ENCODE measurements around the gene MBNL1.
"Not testable (repeated sequence)": the region's sequence is repeated elsewhere in the genome, so short reads cannot be mapped to it uniquely, and the experiment has no call there.

The MBNL1 gene

GRCh38 chr3:152319831-152320617, 51.3 kb downstream of the MBNL1 start:
- DNase-seq (ENCODE audit: low spot score), result no peak

DNA sequence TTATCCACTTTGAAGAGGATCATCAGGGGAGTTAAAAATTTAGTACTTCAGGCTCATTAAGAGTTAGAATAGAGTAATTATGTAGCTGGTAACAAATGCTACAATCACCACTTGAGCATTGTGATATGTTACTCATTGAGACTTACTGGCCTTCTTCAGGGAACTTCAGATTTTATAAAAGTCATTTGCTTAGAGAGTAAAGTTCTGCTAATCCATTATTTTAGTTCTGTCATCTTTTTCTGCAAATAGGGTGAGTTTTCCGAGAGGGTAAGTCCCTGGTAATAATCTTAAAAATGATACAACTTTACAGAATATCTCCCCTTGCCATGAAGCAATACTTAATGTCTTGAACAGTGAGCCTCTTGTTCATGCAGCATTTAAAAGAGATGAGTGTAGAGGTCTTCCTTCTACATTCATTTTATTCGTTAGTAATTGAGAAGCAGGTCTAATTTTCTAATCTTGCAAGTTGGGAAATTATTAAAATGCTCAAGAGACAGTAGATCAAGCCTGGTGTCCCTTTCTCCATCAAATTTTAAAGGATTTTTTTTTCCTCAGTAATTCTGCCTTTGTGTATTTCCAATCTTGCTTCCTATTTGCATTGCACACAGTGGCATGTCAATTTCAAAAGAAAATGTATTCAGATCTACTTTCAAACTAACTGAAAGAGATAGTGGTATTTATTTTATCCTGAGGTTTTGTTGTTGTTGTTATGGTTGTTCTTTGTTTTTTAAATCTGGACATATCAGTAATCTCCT, 52.6 kb downstream of the MBNL1 start:
- DNase-seq (ENCODE audit: low spot score), result no peak

- no peak for DNase-seq (ENCODE audit: low spot score)
Observed at GRCh38 chr3:152321955-152322377, 53.2 kb downstream of the MBNL1 start.

- DNase-seq (ENCODE audit: low spot score), result peak; percentile 48
Observed at GRCh38 chr3:152322756-152323155, 54.0 kb downstream of the MBNL1 start.

DNA sequence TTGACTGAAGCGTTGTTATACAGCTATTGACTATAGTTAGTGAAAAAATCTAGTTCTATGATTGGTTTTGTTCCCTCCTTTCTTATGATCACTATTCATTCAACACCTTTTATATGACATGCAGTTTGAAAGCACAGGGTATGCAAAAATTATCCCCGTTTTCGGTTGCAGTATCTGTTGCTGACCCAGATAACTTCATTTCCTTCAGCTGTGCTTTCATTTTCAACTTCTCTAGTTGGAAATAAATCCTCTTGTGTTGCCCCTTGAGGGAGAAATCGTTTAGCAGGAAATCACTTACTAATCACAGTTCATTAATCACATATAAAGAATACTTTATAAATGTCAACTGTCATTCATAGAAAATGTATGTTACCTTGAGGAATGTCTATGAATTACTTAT, 55.1 kb downstream of the MBNL1 start:
- DNase-seq (ENCODE audit: low spot score), result peak; percentile 62

DNA sequence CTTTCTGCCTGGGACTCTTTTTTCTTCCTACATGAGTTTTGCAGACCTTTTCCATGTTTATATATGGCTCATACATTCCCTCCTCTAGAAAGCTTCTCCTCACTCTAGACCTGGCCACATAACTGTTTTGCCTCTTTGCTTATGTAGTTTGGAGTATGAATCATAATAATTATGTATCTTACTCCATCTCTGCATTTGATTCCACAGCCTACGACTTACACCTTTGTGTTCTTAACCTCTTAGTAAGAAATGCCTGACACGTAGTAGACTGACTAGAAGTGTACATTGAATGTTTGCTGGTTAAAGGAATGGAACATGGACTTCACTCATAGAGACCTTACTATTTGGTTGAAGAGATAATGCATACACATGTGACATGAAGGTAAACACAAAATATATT, 56.4 kb downstream of the MBNL1 start:
- DNase-seq (ENCODE audit: low spot score), result no peak

DNA sequence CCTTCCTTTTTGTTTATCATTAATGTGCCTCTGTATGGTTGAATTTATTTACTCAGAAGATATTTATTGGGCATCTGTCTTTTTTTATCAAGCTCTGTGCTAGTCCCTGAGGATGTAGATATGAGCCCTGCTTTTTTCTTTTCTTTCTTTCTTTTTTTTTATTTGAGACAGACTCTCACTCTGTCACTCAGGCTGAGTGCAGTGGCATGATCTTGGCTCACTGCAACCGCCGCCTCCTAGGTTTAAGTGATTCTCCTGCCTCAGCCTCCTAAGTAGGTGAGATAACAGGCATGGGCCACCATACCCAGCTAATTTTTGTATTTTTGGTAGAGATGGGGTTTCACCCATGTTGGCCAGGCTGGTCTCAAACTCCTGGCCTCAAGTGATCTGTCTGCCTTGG, 58.5 kb downstream of the MBNL1 start:
- no peak for DNase-seq (ENCODE audit: low spot score)

DNA sequence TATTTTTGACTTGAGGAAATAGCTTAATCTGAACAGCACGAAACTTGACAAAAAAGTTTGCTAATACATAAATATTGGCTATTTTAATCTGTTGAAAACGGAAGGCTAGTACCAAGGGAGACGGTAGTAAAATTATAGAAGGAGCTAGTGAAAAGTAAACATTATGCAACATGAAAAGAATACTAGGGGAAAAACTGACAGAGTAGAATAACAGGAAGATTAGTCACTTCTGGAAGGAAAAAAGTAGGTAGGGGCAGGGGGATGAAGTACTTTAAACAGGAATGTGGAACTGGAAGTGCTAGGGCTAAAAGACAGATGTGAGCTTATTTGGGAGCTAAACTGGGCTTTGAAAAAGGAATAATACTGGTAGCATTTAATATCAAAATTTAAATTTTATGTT, 60.1 kb downstream of the MBNL1 start:
- no peak for DNase-seq (ENCODE audit: low spot score)

- DNase-seq (ENCODE audit: low spot score), result no peak
Observed at GRCh38 chr3:152330559-152330958, 61.8 kb downstream of the MBNL1 start.

- no peak for DNase-seq (ENCODE audit: low spot score)
Observed at GRCh38 chr3:152331018-152331541, 62.4 kb downstream of the MBNL1 start.

DNA sequence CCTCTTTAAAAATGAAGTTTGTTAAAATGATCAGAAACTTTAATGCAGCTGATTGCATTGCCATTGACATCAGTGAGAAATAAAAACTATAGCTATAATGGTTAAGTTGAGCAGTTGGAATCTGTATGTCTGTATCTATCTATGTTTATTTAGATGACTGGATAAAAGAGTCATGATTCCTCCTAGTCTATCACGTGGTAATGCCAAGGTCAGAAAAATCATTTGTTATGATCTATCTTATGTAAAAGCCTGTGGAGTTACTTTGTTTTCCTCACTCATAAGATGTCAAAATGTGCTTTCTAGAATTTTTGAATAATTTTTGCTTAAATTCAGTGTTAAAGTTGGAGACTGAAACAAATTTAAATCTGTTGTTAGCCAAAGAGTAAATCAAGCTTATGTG, 63.3 kb downstream of the MBNL1 start:
- no peak for DNase-seq (ENCODE audit: low spot score)

GRCh38 chr3:152333928-152334327, 65.2 kb downstream of the MBNL1 start:
- no peak for DNase-seq (ENCODE audit: low spot score)

DNA sequence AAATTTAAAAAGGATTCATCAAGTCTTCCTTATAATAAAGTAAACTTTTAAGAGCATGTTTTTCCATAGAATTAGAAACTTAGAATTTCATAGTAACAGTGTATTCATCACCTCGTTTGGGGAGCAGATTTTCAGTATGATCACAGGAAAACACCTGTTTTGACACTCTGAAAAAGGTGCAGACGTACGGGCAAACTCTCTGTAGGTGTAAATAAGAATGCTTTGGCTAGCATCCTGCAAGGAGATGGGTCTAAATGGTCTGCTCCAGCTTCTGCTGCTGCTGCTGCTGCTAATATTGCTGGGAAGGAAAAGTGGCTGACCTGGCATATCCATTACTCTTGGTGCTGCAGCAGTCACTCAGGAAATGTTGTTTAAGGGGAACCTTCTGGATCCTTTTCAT, 66.0 kb downstream of the MBNL1 start:
- DNase-seq (ENCODE audit: low spot score), result no peak

- no peak for DNase-seq (ENCODE audit: low spot score)
Observed at GRCh38 chr3:152335273-152335672, 66.5 kb downstream of the MBNL1 start.

GRCh38 chr3:152337337-152337736, 68.6 kb downstream of the MBNL1 start:
- not testable (repeated sequence) for DNase-seq (ENCODE audit: low spot score)

- no peak for DNase-seq (ENCODE audit: low spot score)
Observed at GRCh38 chr3:152338159-152338720, 69.5 kb downstream of the MBNL1 start.

DNA sequence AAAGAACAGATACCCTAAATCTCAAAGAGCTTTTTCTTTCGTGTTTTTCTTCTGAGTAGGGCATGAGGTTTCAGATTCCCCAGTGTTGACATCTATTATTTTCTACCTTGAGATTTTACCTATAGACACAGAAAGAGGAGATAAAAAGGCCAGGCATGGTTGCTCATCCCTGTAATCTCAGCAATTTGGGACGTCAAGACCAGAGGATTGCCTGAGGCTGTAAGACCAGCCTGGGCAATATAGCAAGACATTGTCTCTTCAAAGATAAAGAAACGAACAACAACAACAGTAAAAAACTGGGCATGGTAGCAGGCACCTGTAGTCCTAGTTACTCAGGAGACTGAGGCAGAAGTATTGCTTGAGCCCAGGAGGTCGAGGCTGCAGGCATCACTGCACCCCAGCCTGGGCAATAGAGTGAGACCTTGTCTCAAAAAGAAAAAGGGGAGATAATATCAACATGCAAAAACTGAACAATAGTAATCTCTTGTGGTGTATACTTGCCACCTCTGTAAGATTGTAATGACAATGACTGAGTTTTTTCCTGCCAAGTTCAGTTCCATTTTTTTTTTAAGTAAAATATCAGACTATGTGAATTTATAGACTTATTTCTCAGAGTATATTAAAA, 71.3 kb downstream of the MBNL1 start:
- DNase-seq (ENCODE audit: low spot score), result no peak

DNA sequence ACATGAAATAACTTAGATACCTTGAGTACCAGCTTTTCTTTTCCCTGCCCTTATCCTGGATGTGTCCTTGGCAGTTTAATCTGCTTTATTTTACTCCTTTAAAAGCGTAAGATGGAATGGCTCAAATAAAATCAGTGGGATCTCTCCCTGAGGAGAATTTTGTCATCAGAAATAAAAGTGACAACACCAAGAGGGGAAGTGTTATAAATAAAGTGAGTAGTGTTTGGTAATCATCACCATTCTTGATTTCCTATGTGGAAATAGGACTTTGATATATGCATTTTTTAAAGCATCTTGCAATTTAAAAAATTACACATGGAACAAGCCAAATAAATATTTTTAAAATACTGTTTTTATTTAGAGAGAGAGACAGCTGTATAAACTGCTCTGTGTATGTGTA, 76.5 kb downstream of the MBNL1 start:
- no peak for DNase-seq (ENCODE audit: low spot score)

DNA sequence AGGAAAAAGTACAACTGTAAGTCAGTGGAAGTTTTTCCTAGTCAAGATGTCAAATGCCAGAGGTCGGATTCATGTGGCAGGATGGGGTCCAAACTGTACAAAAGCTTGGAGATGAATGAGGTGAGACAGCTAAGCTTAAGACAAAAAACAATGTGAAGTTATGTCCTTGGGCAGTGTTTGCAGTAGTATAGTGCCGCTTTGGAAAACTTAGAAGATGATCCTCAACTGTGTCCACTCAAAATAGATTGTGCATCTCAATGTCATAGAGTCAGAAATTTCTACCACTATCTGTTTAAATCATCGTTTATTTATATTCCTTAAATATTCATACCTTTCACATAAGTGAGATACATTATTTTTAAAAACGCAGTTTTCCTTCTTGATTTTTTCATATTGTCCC, 77.3 kb downstream of the MBNL1 start:
- DNase-seq (ENCODE audit: low spot score), result no peak

GRCh38 chr3:152346740-152347139, 78.0 kb downstream of the MBNL1 start:
- no peak for DNase-seq (ENCODE audit: low spot score)

- DNase-seq (ENCODE audit: low spot score), result no peak
Observed at GRCh38 chr3:152348436-152349177, 79.9 kb downstream of the MBNL1 start.

DNA sequence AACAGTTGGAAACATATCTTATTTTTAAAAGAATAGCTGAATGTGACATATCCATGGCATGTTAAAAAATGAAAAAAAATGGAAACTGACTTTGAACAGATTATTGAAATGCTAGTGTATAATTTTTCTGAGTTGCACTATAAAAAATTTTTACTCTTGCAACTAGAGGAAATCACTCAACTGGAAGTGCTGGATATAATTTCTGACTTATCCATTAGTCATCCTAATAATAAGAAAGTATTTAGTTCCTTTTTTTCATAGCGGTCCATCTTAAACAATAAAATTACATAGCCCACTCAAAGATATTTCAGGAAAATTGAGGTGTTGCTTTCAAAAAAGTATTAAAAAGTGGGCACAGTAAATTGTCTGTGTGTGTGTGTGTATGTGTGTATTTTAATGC, 80.7 kb downstream of the MBNL1 start:
- DNase-seq (ENCODE audit: low spot score), result no peak
